ENCODE measurements around the gene SMTNL1. TPM values are rescaled to one million over a fixed set of nuclear protein-coding genes. Genes with fewer than 3 reads are reported as not detected.
A peak's percentile ranks its signal among the peaks of the same experiment; 100 is the strongest.

The SMTNL1 gene
- total RNA-seq, 2 donors from 2014 or later = 0.22 TPM

- H3K4me1 Mint-ChIP-seq = peaks cover 2% of the 10 kb centered on the region
- H3K9me3 Mint-ChIP-seq = peaks cover 8% of the 10 kb centered on the region
- TF ChIP-seq, protein P1, sequence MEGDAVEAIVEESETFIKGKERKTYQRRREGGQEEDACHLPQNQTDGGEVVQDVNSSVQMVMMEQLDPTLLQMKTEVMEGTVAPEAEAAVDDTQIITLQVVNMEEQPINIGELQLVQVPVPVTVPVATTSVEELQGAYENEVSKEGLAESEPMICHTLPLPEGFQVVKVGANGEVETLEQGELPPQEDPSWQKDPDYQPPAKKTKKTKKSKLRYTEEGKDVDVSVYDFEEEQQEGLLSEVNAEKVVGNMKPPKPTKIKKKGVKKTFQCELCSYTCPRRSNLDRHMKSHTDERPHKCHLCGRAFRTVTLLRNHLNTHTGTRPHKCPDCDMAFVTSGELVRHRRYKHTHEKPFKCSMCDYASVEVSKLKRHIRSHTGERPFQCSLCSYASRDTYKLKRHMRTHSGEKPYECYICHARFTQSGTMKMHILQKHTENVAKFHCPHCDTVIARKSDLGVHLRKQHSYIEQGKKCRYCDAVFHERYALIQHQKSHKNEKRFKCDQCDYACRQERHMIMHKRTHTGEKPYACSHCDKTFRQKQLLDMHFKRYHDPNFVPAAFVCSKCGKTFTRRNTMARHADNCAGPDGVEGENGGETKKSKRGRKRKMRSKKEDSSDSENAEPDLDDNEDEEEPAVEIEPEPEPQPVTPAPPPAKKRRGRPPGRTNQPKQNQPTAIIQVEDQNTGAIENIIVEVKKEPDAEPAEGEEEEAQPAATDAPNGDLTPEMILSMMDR (conservative IDR thresholded peaks at IDR 0.05) = no peak
Measured at GRCh38 chr11:57588046-57588710, 50.8 kb downstream of the SMTNL1 start.

GRCh38 chr11:57596266-57596885, 59.0 kb downstream of the SMTNL1 start:
- TF ChIP-seq, protein P1 (conservative IDR thresholded peaks at IDR 0.05) = no peak
- Histone ChIP-seq H3K36me3 (ENCODE audit: control insufficient read depth, insufficient read depth, low read length) (no peaks in the 10 kb centered on the region), H3K27me3 (ENCODE audit: control insufficient read depth, insufficient read depth, low read length, poor library complexity, severe bottlenecking) (no peaks in the 10 kb centered on the region), H3K9ac (ENCODE audit: extremely low read depth, low read length, poor library complexity, severe bottlenecking) (no peak overlapping the region), H3K9me3 (ENCODE audit: control insufficient read depth, low read length) (no peaks in the 10 kb centered on the region), H3K27ac (ENCODE audit: low read depth, low read length) (no peak overlapping the region), H3K4me3 (ENCODE audit: low read length) (no peak overlapping the region), H3K4me1 (ENCODE audit: control insufficient read depth, insufficient read depth, low read length) (peaks cover 2% of the 10 kb centered on the region)
- H3K27me3 Mint-ChIP-seq (ENCODE audit: insufficient read depth) = peaks cover 2% of the 10 kb centered on the region
- no peak for DNase-seq
- 95 to 100% methylated on average over 2 to 4 of the region's 5 CpGs for WGBS, 2 experiments (ENCODE audit: insufficient coverage in 1 of 2, insufficient read length in 1 of 2)
- H3K36me3 Mint-ChIP-seq (ENCODE audit: low read depth) = peaks cover 11% of the 10 kb centered on the region
- no peak overlapping the region for H3K27ac Mint-ChIP-seq
- peaks cover 35% of the 10 kb centered on the region for H3K4me1 Mint-ChIP-seq
- no peaks in the 10 kb centered on the region for H3K9me3 Mint-ChIP-seq
- H3K4me3 Mint-ChIP-seq = peak overlapping the region; percentile 65

More at GRCh38 chr11:57588046-57588710, 50.8 kb downstream of the SMTNL1 start:
- 90 to 100% methylated on average over 1 to 3 of the region's 3 CpGs for WGBS, 2 experiments (ENCODE audit: insufficient coverage in 1 of 2, insufficient read length in 1 of 2)
- Histone ChIP-seq H3K9ac (ENCODE audit: extremely low read depth, low read length, poor library complexity, severe bottlenecking) (no peak overlapping the region), H3K27me3 (ENCODE audit: control insufficient read depth, insufficient read depth, low read length, poor library complexity, severe bottlenecking) (no peaks in the 10 kb centered on the region), H3K4me1 (ENCODE audit: control insufficient read depth, insufficient read depth, low read length) (no peaks in the 10 kb centered on the region), H3K4me3 (ENCODE audit: low read length) (no peak overlapping the region), H3K27ac (ENCODE audit: low read depth, low read length) (no peak overlapping the region), H3K9me3 (ENCODE audit: control insufficient read depth, low read length) (peaks cover 6% of the 10 kb centered on the region), H3K36me3 (ENCODE audit: control insufficient read depth, insufficient read depth, low read length) (no peaks in the 10 kb centered on the region)
- no peak overlapping the region for H3K4me3 Mint-ChIP-seq
- no peaks in the 10 kb centered on the region for H3K36me3 Mint-ChIP-seq (ENCODE audit: low read depth)
- H3K27me3 Mint-ChIP-seq (ENCODE audit: insufficient read depth) = peaks cover 3% of the 10 kb centered on the region
- no peak for DNase-seq
- no peak overlapping the region for H3K27ac Mint-ChIP-seq

- TF ChIP-seq, protein P1 (conservative IDR thresholded peaks at IDR 0.05) = no peak
- Mint-ChIP-seq H3K36me3 (ENCODE audit: low read depth) (peaks cover 17% of the 10 kb centered on the region), H3K27ac (peak within 1 kb of the TSS; percentile 57), H3K4me1 (peaks cover 35% of the 10 kb centered on the region), H3K4me3 (peak within 1 kb of the TSS; percentile 65), H3K9me3 (no peaks in the 10 kb centered on the region), H3K27me3 (ENCODE audit: insufficient read depth) (peaks cover 2% of the 10 kb centered on the region)
- Histone ChIP-seq H3K9me3 (ENCODE audit: control insufficient read depth, low read length) (no peaks in the 10 kb centered on the region), H3K27me3 (ENCODE audit: control insufficient read depth, insufficient read depth, low read length, poor library complexity, severe bottlenecking) (no peaks in the 10 kb centered on the region), H3K4me3 (ENCODE audit: low read length) (peak within 1 kb of the TSS; percentile 79), H3K27ac (ENCODE audit: low read depth, low read length) (peak within 1 kb of the TSS; percentile 92), H3K4me1 (ENCODE audit: control insufficient read depth, insufficient read depth, low read length) (peaks cover 2% of the 10 kb centered on the region), H3K9ac (ENCODE audit: extremely low read depth, low read length, poor library complexity, severe bottlenecking) (peak within 1 kb of the TSS; percentile 57), H3K36me3 (ENCODE audit: control insufficient read depth, insufficient read depth, low read length) (no peaks in the 10 kb centered on the region)
- 15 to 30% methylated on average over 2 to 10 of the region's 10 CpGs for WGBS, 2 experiments (ENCODE audit: insufficient coverage in 1 of 2, insufficient read length in 1 of 2)
- peak; percentile 79 for DNase-seq
Measured at GRCh38 chr11:57597461-57597915, 60.1 kb downstream of the SMTNL1 start, which contains the start of gene SERPING1. TSS of gene SERPING1 (plus strand) at chr11:57597685. CDS start at chr11:57598271, 586 bp downstream.

All from endodermal cell (in vitro differentiated cells).